Effector CD8-positive, alpha-beta T cell (primary cell): Measurements from ENCODE around the gene STAB2.

Experiments
- DNase-seq: peaks from one replicate; lab custom pipeline; 2025; lab: John Stamatoyannopoulos, UW

The STAB2 gene

GRCh38 chr12:103580026-103580425 is 7.0 kb upstream of the STAB2 start:
- DNase-seq: no peak

GRCh38 chr12:103583008-103583407 is 4.1 kb upstream of the STAB2 start:
- DNase-seq: no peak

- no peak for DNase-seq
Observed at GRCh38 chr12:103586132-103586531, 941 bp upstream of the STAB2 start.

GRCh38 chr12:103588680-103589079 is 1.6 kb downstream of the STAB2 start:
- DNase-seq: no peak

GRCh38 chr12:103589517-103589916 is 2.4 kb downstream of the STAB2 start:
- DNase-seq: no peak

GRCh38 chr12:103590271-103590670 is 3.2 kb downstream of the STAB2 start:
- no peak for DNase-seq

GRCh38 chr12:103596981-103597380 is 9.9 kb downstream of the STAB2 start:
- no peak for DNase-seq

- no peak for DNase-seq
Observed at GRCh38 chr12:103599274-103599673, 12.2 kb downstream of the STAB2 start.

GRCh38 chr12:103600967-103601728 is 14.1 kb downstream of the STAB2 start:
- no peak for DNase-seq

- DNase-seq: no peak
Observed at GRCh38 chr12:103620395-103620794, 33.3 kb downstream of the STAB2 start.

- DNase-seq: no peak
Observed at GRCh38 chr12:103623716-103624115, 36.6 kb downstream of the STAB2 start.

- no peak for DNase-seq
Observed at GRCh38 chr12:103626498-103626897, 39.4 kb downstream of the STAB2 start.

- no peak for DNase-seq
Observed at GRCh38 chr12:103627189-103627855, 40.2 kb downstream of the STAB2 start.

- DNase-seq: no peak
Observed at GRCh38 chr12:103632554-103633216, 45.6 kb downstream of the STAB2 start.

- no peak for DNase-seq
Observed at GRCh38 chr12:103634732-103635131, 47.7 kb downstream of the STAB2 start.

- DNase-seq: no peak
Observed at GRCh38 chr12:103635419-103635818, 48.3 kb downstream of the STAB2 start.

GRCh38 chr12:103637021-103637420 is 49.9 kb downstream of the STAB2 start:
- DNase-seq: no peak

- DNase-seq: no peak
Observed at GRCh38 chr12:103637429-103637828, 50.4 kb downstream of the STAB2 start.

GRCh38 chr12:103639983-103640382 is 52.9 kb downstream of the STAB2 start:
- DNase-seq: no peak

GRCh38 chr12:103640410-103640809 is 53.3 kb downstream of the STAB2 start:
- no peak for DNase-seq

- no peak for DNase-seq
Observed at GRCh38 chr12:103640831-103641230, 53.8 kb downstream of the STAB2 start.

GRCh38 chr12:103642240-103642864 is 55.3 kb downstream of the STAB2 start:
- DNase-seq: no peak

- DNase-seq: no peak
Observed at GRCh38 chr12:103645202-103645601, 58.1 kb downstream of the STAB2 start.
